ENCODE measurements around the gene WWOX.

WWOX gene

GRCh38 chr16:79019431-79019830 is 920.0 kb downstream of the WWOX start:
- H3K4ac ChIP-seq (ENCODE audit: low read depth, low read length): no peak overlapping the region
- H3K9ac ChIP-seq (ENCODE audit: low read length): no peak overlapping the region
- H3K27me3 ChIP-seq (ENCODE audit: insufficient read depth, low read length, poor library complexity): no peaks in the 10 kb centered on the region
- H2AK5ac ChIP-seq (ENCODE audit: low read length): no peak overlapping the region
- H2BK15ac ChIP-seq (replicated peaks; ENCODE audit: low read depth): no peak overlapping the region
- DNase-seq: no peak
- H3K79me2 ChIP-seq (ENCODE audit: control insufficient read depth, insufficient read depth, low read length): no peaks in the 10 kb centered on the region
- H3K23ac ChIP-seq (ENCODE audit: low read length): no peak overlapping the region
- H4K8ac ChIP-seq (ENCODE audit: low read depth, low read length): no peak overlapping the region
- no peak overlapping the region for H2BK120ac ChIP-seq (ENCODE audit: low read depth, low read length)
- no peak overlapping the region for H3K4me3 ChIP-seq (ENCODE audit: low read length)
- no peak overlapping the region for H3K27ac ChIP-seq (ENCODE audit: low read depth, low read length)
- no CpG with 5 or more reads among the region's 3 CpGs for WGBS (ENCODE audit: extremely low coverage, insufficient coverage, low lambda C conversion rate)
- H3K18ac ChIP-seq (ENCODE audit: low read length): no peak overlapping the region
- H3K56ac ChIP-seq (ENCODE audit: low read length): no peak overlapping the region
- H2BK5ac ChIP-seq (ENCODE audit: low read length): no peak overlapping the region
- H3K79me1 ChIP-seq (ENCODE audit: low read length): no peaks in the 10 kb centered on the region
- no peak overlapping the region for H4K5ac ChIP-seq (ENCODE audit: low read length)
- H3K4me2 ChIP-seq (ENCODE audit: low read length): no peak overlapping the region
- no peaks in the 10 kb centered on the region for H3K36me3 ChIP-seq (ENCODE audit: control insufficient read depth, insufficient read depth, low read length)
- H3K4me1 ChIP-seq (ENCODE audit: control insufficient read depth, low read depth, low read length): no peaks in the 10 kb centered on the region

- no peak overlapping the region for H3K4ac ChIP-seq (ENCODE audit: low read depth, low read length)
- no peak overlapping the region for H3K4me2 ChIP-seq (ENCODE audit: low read length)
- no peaks in the 10 kb centered on the region for H3K79me2 ChIP-seq (ENCODE audit: control insufficient read depth, insufficient read depth, low read length)
- no peak overlapping the region for H3K18ac ChIP-seq (ENCODE audit: low read length)
- no peaks in the 10 kb centered on the region for H3K4me1 ChIP-seq (ENCODE audit: control insufficient read depth, low read depth, low read length)
- H2AK5ac ChIP-seq (ENCODE audit: low read length): no peak overlapping the region
- WGBS (ENCODE audit: extremely low coverage, insufficient coverage, low lambda C conversion rate): no CpG with 5 or more reads among the region's 9 CpGs
- no peak overlapping the region for H3K27ac ChIP-seq (ENCODE audit: low read depth, low read length)
- no peak overlapping the region for H3K9ac ChIP-seq (ENCODE audit: low read length)
- no peak for DNase-seq
- no peak overlapping the region for H3K56ac ChIP-seq (ENCODE audit: low read length)
- no peak overlapping the region for H2BK120ac ChIP-seq (ENCODE audit: low read depth, low read length)
- no peak overlapping the region for H2BK15ac ChIP-seq (replicated peaks; ENCODE audit: low read depth)
- no peaks in the 10 kb centered on the region for H3K36me3 ChIP-seq (ENCODE audit: control insufficient read depth, insufficient read depth, low read length)
- no peaks in the 10 kb centered on the region for H3K79me1 ChIP-seq (ENCODE audit: low read length)
- H3K27me3 ChIP-seq (ENCODE audit: insufficient read depth, low read length, poor library complexity): no peaks in the 10 kb centered on the region
- no peak overlapping the region for H2BK5ac ChIP-seq (ENCODE audit: low read length)
- no peak overlapping the region for H3K23ac ChIP-seq (ENCODE audit: low read length)
- H3K4me3 ChIP-seq (ENCODE audit: low read length): no peak overlapping the region
- no peak overlapping the region for H4K8ac ChIP-seq (ENCODE audit: low read depth, low read length)
- H4K5ac ChIP-seq (ENCODE audit: low read length): no peak overlapping the region
These were observed 922.7 kb downstream of the WWOX start for GRCh38 chr16:79021991-79022630.

- Histone ChIP-seq H3K36me3 (ENCODE audit: control insufficient read depth, insufficient read depth, low read length) (no peaks in the 10 kb centered on the region), H3K56ac (ENCODE audit: low read length) (no peak overlapping the region), H3K4me2 (ENCODE audit: low read length) (no peak overlapping the region), H3K27ac (ENCODE audit: low read depth, low read length) (no peak overlapping the region), H3K23ac (ENCODE audit: low read length) (no peak overlapping the region), H4K8ac (ENCODE audit: low read depth, low read length) (no peak overlapping the region), H3K4me3 (ENCODE audit: low read length) (no peak overlapping the region), H3K79me1 (ENCODE audit: low read length) (no peaks in the 10 kb centered on the region), H4K5ac (ENCODE audit: low read length) (no peak overlapping the region), H2BK5ac (ENCODE audit: low read length) (no peak overlapping the region), H3K18ac (ENCODE audit: low read length) (no peak overlapping the region), H2AK5ac (ENCODE audit: low read length) (no peak overlapping the region), H3K4me1 (ENCODE audit: control insufficient read depth, low read depth, low read length) (no peaks in the 10 kb centered on the region), H2BK15ac (replicated peaks; ENCODE audit: low read depth) (no peak overlapping the region), H3K27me3 (ENCODE audit: insufficient read depth, low read length, poor library complexity) (no peaks in the 10 kb centered on the region), H2BK120ac (ENCODE audit: low read depth, low read length) (no peak overlapping the region), H3K79me2 (ENCODE audit: control insufficient read depth, insufficient read depth, low read length) (no peaks in the 10 kb centered on the region), H3K9ac (ENCODE audit: low read length) (no peak overlapping the region), H3K4ac (ENCODE audit: low read depth, low read length) (no peak overlapping the region)
- no CpG with 5 or more reads among the region's 4 CpGs for WGBS (ENCODE audit: extremely low coverage, insufficient coverage, low lambda C conversion rate)
- no peak for DNase-seq
These were observed 926.7 kb downstream of the WWOX start for GRCh38 chr16:79026117-79026516.

- Histone ChIP-seq H2BK15ac (replicated peaks; ENCODE audit: low read depth) (no peak overlapping the region), H3K56ac (ENCODE audit: low read length) (no peak overlapping the region), H3K4ac (ENCODE audit: low read depth, low read length) (no peak overlapping the region), H3K4me3 (ENCODE audit: low read length) (no peak overlapping the region), H3K18ac (ENCODE audit: low read length) (no peak overlapping the region), H3K36me3 (ENCODE audit: control insufficient read depth, insufficient read depth, low read length) (no peaks in the 10 kb centered on the region), H3K4me1 (ENCODE audit: control insufficient read depth, low read depth, low read length) (no peaks in the 10 kb centered on the region), H3K79me2 (ENCODE audit: control insufficient read depth, insufficient read depth, low read length) (no peaks in the 10 kb centered on the region), H4K8ac (ENCODE audit: low read depth, low read length) (no peak overlapping the region), H3K4me2 (ENCODE audit: low read length) (no peak overlapping the region), H2BK5ac (ENCODE audit: low read length) (no peak overlapping the region), H4K5ac (ENCODE audit: low read length) (no peak overlapping the region), H2AK5ac (ENCODE audit: low read length) (no peak overlapping the region), H2BK120ac (ENCODE audit: low read depth, low read length) (no peak overlapping the region), H3K23ac (ENCODE audit: low read length) (no peak overlapping the region), H3K27me3 (ENCODE audit: insufficient read depth, low read length, poor library complexity) (no peaks in the 10 kb centered on the region), H3K79me1 (ENCODE audit: low read length) (no peaks in the 10 kb centered on the region), H3K27ac (ENCODE audit: low read depth, low read length) (no peak overlapping the region), H3K9ac (ENCODE audit: low read length) (no peak overlapping the region)
- no CpG with 5 or more reads among the region's 4 CpGs for WGBS (ENCODE audit: extremely low coverage, insufficient coverage, low lambda C conversion rate)
- DNase-seq: peak; percentile 26
These were observed 937.1 kb downstream of the WWOX start for GRCh38 chr16:79036541-79036940.

GRCh38 chr16:79037521-79038373 is 938.3 kb downstream of the WWOX start:
- Histone ChIP-seq H4K8ac (ENCODE audit: low read depth, low read length) (no peak overlapping the region), H3K4me1 (ENCODE audit: control insufficient read depth, low read depth, low read length) (no peaks in the 10 kb centered on the region), H3K27ac (ENCODE audit: low read depth, low read length) (no peak overlapping the region), H3K4me2 (ENCODE audit: low read length) (no peak overlapping the region), H3K9ac (ENCODE audit: low read length) (no peak overlapping the region), H3K27me3 (ENCODE audit: insufficient read depth, low read length, poor library complexity) (no peaks in the 10 kb centered on the region), H2BK120ac (ENCODE audit: low read depth, low read length) (no peak overlapping the region), H2BK15ac (replicated peaks; ENCODE audit: low read depth) (no peak overlapping the region), H3K56ac (ENCODE audit: low read length) (no peak overlapping the region), H4K5ac (ENCODE audit: low read length) (no peak overlapping the region), H3K4ac (ENCODE audit: low read depth, low read length) (no peak overlapping the region), H2BK5ac (ENCODE audit: low read length) (no peak overlapping the region), H3K79me1 (ENCODE audit: low read length) (no peaks in the 10 kb centered on the region), H3K4me3 (ENCODE audit: low read length) (no peak overlapping the region), H3K18ac (ENCODE audit: low read length) (no peak overlapping the region), H2AK5ac (ENCODE audit: low read length) (no peak overlapping the region), H3K36me3 (ENCODE audit: control insufficient read depth, insufficient read depth, low read length) (no peaks in the 10 kb centered on the region), H3K23ac (ENCODE audit: low read length) (no peak overlapping the region), H3K79me2 (ENCODE audit: control insufficient read depth, insufficient read depth, low read length) (no peaks in the 10 kb centered on the region)
- WGBS (ENCODE audit: extremely low coverage, insufficient coverage, low lambda C conversion rate): no CpG with 5 or more reads among the region's 10 CpGs
- DNase-seq: no peak

Data from mesendoderm (in vitro differentiated cells).